SU-DHL-6 (cell line): ENCODE data around the gene ANKRD44.

Source experiments
- H2AFZ ChIP-seq: fragments of 200-600 bp; sonication (generic); 2 replicates; pipeline ENCODE4 v1.6.1; 2014; ENCODE audit warnings: low read depth, mild to moderate bottlenecking, moderate library complexity, mixed read lengths, antibody characterized with exemption, low read length; ENCODE audit not compliant: severe bottlenecking
- H3F3A ChIP-seq: fragments of 200-600 bp; shearing (Covaris generic); 2 replicates; pipeline ENCODE4 v1.6.0; 2016; ENCODE audit warnings: antibody characterized with exemption, mild to moderate bottlenecking; ENCODE audit not compliant: insufficient read depth
- H3K27ac ChIP-seq: fragments of 200-600 bp; sonication (generic); 2 replicates; pipeline ENCODE4 v1.5.1; 2016; ENCODE audit warnings: low read depth, mild to moderate bottlenecking, low read length, moderate library complexity, mixed read lengths
- H3K27me3 ChIP-seq: fragments of 200-600 bp; sonication (generic), shearing (Covaris generic); 2 replicates; pipeline ENCODE4 v1.6.0; 2014; ENCODE audit warnings: mild to moderate bottlenecking, low read length
- H3K36me3 ChIP-seq: fragments of 200-600 bp; sonication (generic); 2 replicates; pipeline ENCODE4 v1.6.1; 2014; ENCODE audit warnings: mild to moderate bottlenecking, low read length, mixed read lengths
- H3K4me2 ChIP-seq: fragments of 300-600, 200-600 bp; shearing (Covaris generic), sonication (generic); 2 replicates; pipeline ENCODE4 v1.6.0; 2014; ENCODE audit warnings: low read length, low read depth, mild to moderate bottlenecking; ENCODE audit not compliant: poor library complexity, severe bottlenecking
- H3K4me3 ChIP-seq: fragments of 200-600 bp; sonication (generic); 2 replicates; pipeline ENCODE4 v1.5.1; 2014; ENCODE audit warnings: antibody characterized with exemption, low read length, mild to moderate bottlenecking, mixed read lengths; ENCODE audit not compliant: insufficient read depth, poor library complexity, severe bottlenecking
- H3K79me2 ChIP-seq: fragments of 200-600 bp; sonication (generic); 2 replicates; pipeline ENCODE4 v1.6.1; 2014; ENCODE audit warnings: mild to moderate bottlenecking, low read length, moderate library complexity; ENCODE audit not compliant: insufficient read depth
- H3K9ac ChIP-seq: fragments of 200-600 bp; sonication (generic); 2 replicates; pipeline ENCODE4 v1.7.0; 2014; ENCODE audit warnings: mild to moderate bottlenecking, low read length
- H3K9me2 ChIP-seq: fragments of 200-600 bp; sonication (generic); replicated peaks from 2 replicates; pipeline ENCODE4 v1.6.1; 2014; ENCODE audit warnings: low read length; ENCODE audit not compliant: insufficient read depth
- H3K9me3 ChIP-seq: fragments of 200-600 bp; sonication (generic); 2 replicates; pipeline ENCODE4 v1.6.1; 2014; ENCODE audit warnings: low read length, mixed read lengths; ENCODE audit not compliant: insufficient read depth
- H4K20me1 ChIP-seq: fragments of 200-600 bp; sonication (generic); 2 replicates; pipeline ENCODE4 v1.6.1; 2014; ENCODE audit warnings: low read depth, mild to moderate bottlenecking, antibody characterized with exemption, low read length, moderate library complexity, mixed read lengths
- CTCF ChIP-seq: fragments of 200-600 bp; sonication (generic); IDR thresholded peaks from one replicate; pipeline ENCODE4 v1.5.1; 2017; ENCODE audit warnings: antibody characterized with exemption, mild to moderate bottlenecking, low read length, moderate library complexity; ENCODE audit not compliant: insufficient read depth, poor library complexity, severe bottlenecking
- EZH2phosphoT487 ChIP-seq: fragments of 200-600 bp; sonication (generic), shearing (Covaris generic); conservative IDR thresholded peaks from 2 replicates; pipeline ENCODE4 v1.6.1; 2018; ENCODE audit warnings: mild to moderate bottlenecking, antibody characterized with exemption, low read length, moderate library complexity, mixed read lengths

The ANKRD44 gene

GRCh38 chr2:196994764-196995163, 315.8 kb downstream of the ANKRD44 start:
- Histone ChIP-seq H3K4me3 (no peak overlapping the region), H3K9ac (no peak overlapping the region), H2AFZ (no peak overlapping the region), H3K27ac (no peak overlapping the region), H3K79me2 (no peaks in the 10 kb centered on the region), H3K36me3 (no peaks in the 10 kb centered on the region; the same call in 1 of the 2 replicates), H3K4me2 (no peak overlapping the region), H4K20me1 (no peaks in the 10 kb centered on the region), H3K9me2 (no peaks in the 10 kb centered on the region), H3K9me3 (no peaks in the 10 kb centered on the region), H3K27me3 (no peaks in the 10 kb centered on the region), H3F3A (0 out of 2 replicates have a peak, but pooled peaks cover 2% of the 10 kb centered on the region)
- TF ChIP-seq CTCF (no peak), EZH2phosphoT487 (no peak)

- no peaks in the 10 kb centered on the region for H3K27me3 ChIP-seq
- H2AFZ ChIP-seq = no peak overlapping the region
- H3K4me2 ChIP-seq = no peak overlapping the region
- no peak overlapping the region for H3K27ac ChIP-seq
- H3K9me2 ChIP-seq = no peaks in the 10 kb centered on the region
- H3F3A ChIP-seq = 0 out of 2 replicates have a peak, but pooled peaks cover 2% of the 10 kb centered on the region
- no peak overlapping the region for H3K4me3 ChIP-seq
- no peaks in the 10 kb centered on the region for H3K9me3 ChIP-seq
- no peak for TF ChIP-seq EZH2phosphoT487
- TF ChIP-seq CTCF = no peak
- H3K79me2 ChIP-seq = no peaks in the 10 kb centered on the region
- no peak overlapping the region for H3K9ac ChIP-seq
- H4K20me1 ChIP-seq = no peaks in the 10 kb centered on the region
- no peaks in the 10 kb centered on the region; the same call in 1 of the 2 replicates for H3K36me3 ChIP-seq
These were observed 317.0 kb downstream of the ANKRD44 start for GRCh38 chr2:196993617-196994016.

- Histone ChIP-seq H4K20me1 (no peaks in the 10 kb centered on the region), H3K4me2 (no peak overlapping the region), H3K4me3 (no peak overlapping the region), H3K27me3 (no peaks in the 10 kb centered on the region), H3K27ac (no peak overlapping the region), H3F3A (0 out of 2 replicates have a peak, but pooled peaks cover 2% of the 10 kb centered on the region), H3K9me3 (no peaks in the 10 kb centered on the region), H3K9me2 (no peaks in the 10 kb centered on the region), H2AFZ (no peak overlapping the region), H3K9ac (no peak overlapping the region), H3K36me3 (no peaks in the 10 kb centered on the region; the same call in 1 of the 2 replicates), H3K79me2 (no peaks in the 10 kb centered on the region)
- no peak for TF ChIP-seq EZH2phosphoT487
- TF ChIP-seq CTCF = no peak
These were observed 318.1 kb downstream of the ANKRD44 start for GRCh38 chr2:196992466-196992865.
